HG03439 (cell line): Measurements from ENCODE around the gene ZNF423.

ENCODE experiments used
- ATAC-seq: cut with Tn5 transposase; IDR thresholded peaks from one replicate; pipeline ENCODE4 v1.9.1; 2021; ENCODE audit warnings: mild to moderate bottlenecking, moderate library complexity; ENCODE audit not compliant: unreplicated experiment

The ZNF423 gene

GRCh38 chr16:49502136-49502881, 353.6 kb downstream of the ZNF423 start:
- no peak for ATAC-seq

DNA sequence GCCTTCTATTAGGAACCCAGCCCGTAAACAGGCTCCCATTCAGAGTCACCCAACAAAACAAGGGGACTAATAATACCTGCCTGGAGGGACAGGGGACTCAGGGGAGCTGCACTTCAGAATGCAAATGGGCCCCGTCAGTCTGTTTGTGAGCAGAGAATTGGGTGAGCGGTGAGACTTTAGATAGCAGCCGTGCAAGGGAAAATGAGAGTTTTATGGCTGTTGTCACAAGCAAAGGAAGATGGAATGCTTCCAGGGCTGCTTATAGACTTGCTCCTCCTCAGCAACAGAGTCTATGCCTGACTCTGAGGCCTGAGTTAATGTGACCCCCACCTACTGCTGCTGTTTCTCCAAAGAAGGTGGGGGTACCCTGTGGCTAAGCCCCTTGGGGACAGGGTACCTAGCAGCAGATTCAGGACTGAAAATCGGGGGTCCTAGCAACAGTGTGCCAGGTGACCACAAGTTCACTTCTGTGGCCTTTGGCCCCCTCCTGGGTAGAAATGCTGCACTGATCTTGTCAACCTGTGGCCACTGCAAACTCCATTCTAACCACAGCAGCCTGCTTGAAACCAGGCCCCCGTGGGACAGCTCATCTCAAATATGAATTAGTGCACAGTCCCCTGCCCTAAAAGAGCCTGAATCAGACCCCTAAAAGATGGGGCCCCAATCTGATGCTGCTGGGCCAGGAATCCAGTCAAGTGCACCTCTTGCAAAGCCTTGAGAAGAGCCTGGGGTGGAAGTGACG, 355.9 kb downstream of the ZNF423 start:
- no peak for ATAC-seq

DNA sequence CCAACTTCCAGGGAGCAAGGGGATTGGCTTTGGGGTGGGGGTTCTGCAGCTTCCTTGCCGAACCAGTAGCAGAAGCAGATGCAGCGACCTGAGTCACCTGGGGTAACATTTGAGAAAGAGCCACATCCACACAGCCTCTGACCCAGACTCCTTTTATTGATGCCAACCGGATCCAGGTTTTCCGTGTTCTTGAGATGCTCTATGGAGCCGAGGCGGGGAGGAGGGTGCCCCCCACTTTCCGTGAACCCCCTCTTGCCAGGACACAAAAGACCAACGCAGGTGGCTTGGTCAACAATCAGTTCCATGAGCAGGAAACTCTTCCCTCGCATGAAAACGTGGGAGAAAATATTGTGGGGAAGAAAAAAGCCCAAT, 356.5 kb downstream of the ZNF423 start:
- no peak for ATAC-seq

- no peak for ATAC-seq
Observed at GRCh38 chr16:49498666-49499413, 357.1 kb downstream of the ZNF423 start.

DNA sequence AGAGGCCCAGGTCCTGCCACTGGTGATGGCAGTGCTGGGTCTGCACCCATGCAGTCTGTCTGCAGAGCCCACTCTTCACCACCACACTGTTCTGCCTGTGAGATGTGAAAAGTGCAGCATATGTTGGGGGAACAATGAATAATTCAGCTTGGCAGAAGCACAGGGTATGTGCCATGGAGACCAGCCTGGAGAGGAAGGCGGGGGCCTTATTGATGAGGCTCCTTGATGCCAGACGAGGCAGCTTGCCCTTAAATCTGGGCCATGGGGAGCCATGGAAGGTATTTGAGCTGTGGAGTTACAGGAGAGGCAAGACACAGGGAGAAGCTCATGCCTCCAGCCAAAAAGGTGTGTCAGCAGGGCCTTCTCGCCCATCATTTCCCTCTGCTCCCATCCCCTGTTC, 357.6 kb downstream of the ZNF423 start:
- no peak for ATAC-seq

- no peak for ATAC-seq
Observed at GRCh38 chr16:49497466-49497865, 358.4 kb downstream of the ZNF423 start.

GRCh38 chr16:49496656-49497055, 359.3 kb downstream of the ZNF423 start:
- no peak for ATAC-seq

- ATAC-seq: no peak
Observed at GRCh38 chr16:49495596-49496355, 360.1 kb downstream of the ZNF423 start.

DNA sequence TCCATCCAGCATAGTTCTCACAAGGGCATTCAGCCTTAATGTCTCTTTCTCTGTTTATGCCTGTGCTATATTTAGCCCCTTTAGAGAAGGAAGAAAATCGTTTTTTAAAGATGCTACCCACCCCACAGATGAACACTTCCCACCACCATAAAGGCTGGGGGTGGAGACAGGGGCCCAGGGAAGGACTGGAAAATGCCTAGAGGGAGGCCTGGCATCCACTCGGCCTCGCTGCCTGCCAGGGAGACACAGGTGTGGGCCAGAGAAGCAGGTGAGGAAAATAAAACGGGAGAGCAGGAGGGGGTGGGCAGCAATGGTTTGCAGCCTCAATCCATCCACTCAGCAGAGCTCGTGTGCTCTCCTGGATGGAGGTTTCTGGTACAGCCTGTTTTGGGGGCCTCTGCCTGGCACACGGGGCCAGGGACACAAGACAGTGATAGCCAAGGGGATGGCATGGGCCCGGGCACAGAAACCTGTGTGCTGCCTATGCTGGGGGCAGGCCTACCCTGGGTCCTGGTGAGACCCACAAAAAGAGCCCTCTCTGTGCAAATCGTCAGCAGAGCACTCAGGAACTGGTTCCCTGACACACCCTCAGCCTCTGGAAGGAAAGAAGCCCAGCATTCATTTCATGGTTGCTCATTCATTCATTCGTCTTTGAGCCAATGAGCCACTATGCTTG, 360.9 kb downstream of the ZNF423 start:
- no peak for ATAC-seq

GRCh38 chr16:49494474-49494873, 361.4 kb downstream of the ZNF423 start:
- no peak for ATAC-seq

- ATAC-seq: no peak
Observed at GRCh38 chr16:49493836-49494235, 362.1 kb downstream of the ZNF423 start.

DNA sequence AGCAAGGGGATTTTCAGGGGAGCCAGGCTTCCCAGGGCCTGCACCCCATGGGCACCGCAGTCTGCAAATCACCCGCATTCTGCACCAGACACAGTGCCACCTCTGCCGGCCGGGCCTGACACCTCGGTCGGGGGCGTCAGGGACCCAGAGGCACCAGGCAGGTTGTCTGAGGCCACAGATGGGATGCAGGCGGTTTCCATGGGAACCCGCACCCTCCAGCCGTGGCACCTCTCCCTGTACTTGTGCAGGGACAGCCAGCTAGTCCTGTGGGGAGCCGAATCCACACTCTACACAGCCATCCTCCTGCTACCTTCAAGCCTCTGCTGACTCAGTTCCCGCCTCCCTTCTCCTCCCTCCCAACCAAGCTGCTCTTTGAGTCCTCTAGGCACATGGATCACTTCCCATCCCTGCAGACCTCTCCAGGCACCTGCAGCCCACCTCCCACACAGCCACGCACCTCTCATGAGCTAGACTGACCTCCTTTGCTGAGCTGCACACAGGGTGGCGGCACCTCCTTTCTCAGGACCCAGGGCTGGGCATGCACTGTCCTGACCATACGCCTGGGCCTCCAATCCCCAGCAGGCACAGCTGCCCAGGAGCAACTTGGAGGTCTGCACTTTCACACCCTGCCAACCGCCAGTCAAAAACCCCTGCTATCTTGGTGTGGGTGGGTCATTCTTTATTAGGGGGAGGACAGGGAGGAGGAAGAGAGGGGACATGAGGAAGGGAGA, 362.9 kb downstream of the ZNF423 start:
- ATAC-seq: no peak

DNA sequence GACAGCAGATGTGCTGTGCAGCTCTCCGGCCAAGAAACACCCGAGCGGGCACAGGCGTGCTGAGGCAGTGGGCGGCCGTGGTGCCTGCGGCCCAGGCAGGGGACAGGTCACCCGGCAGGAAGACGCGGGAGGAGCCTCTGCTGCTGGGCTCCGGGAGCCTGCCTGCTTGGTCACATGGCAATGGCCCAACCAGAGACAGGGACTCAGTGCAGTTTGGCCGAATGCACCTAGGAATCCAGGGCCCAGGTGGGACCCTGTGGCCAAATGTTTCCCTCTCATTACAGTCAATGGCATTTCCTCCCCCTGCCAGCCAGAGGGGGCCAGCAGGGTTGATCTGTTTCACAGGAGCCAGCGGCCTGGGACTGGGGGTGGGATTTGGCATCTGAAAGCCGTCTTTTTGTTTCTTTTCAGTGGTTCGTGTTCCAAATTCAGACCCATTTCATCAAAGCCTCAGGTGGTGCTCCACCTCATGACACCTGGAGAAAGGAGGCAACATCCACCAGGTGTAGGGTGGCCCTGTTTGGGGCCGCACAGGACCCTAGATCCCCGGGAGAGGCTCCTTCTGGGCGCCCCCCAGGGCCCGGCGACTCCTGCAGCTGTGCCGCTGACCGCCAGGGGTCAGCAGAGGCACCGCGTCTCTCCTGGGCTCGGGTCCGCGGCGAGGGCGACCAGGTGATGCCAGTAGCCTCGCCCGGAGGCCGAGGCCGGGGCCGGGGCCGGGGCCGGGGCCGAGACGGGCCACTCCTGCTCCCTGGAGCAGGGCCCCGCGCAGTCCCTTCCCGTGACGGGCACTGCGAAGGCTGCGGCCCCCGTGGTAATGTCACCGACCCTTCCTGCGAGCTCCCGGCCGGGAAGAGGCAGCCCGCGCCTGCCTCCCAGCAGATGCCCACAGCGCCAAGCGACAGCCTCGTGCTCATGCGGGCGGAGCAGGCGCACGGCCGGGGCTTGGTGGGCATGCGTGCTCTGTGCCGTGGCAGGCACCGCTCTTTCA, 363.8 kb downstream of the ZNF423 start:
- ATAC-seq: no peak

- ATAC-seq: no peak
Observed at GRCh38 chr16:49491106-49491670, 364.7 kb downstream of the ZNF423 start.

- ATAC-seq: no peak
Observed at GRCh38 chr16:49490321-49490705, 365.6 kb downstream of the ZNF423 start.

GRCh38 chr16:49489686-49490320, 366.1 kb downstream of the ZNF423 start:
- ATAC-seq: no peak

GRCh38 chr16:49488740-49489525, 367.0 kb downstream of the ZNF423 start:
- ATAC-seq: no peak
